ENCODE measurements around the gene GMEB1.

- TF ChIP-seq EZH2phosphoT487 (conservative IDR thresholded peaks at IDR 0.05; ENCODE audit: low read length), result no peak
- TF ChIP-seq CTCF (IDR thresholded peaks at IDR 0.05; ENCODE audit: insufficient read depth, low read length, poor library complexity, severe bottlenecking), result no peak
Measured at GRCh38 chr1:28751315-28752060, 82.9 kb downstream of the GMEB1 start.

Data from SU-DHL-6 (cell line).